GM12865 (cell line): ENCODE data around the gene ZNF578.

ENCODE experiments used
- DNase-seq: peaks from one replicate; pipeline ENCODE4 v3.0.0; 2010; ENCODE audit warnings: low read depth
- H3K4me3 ChIP-seq: 2 replicates; pipeline ENCODE4 v1.5.1; 2011; ENCODE audit warnings: mild to moderate bottlenecking, low read depth, low read length, control low read depth
- TF ChIP-seq, protein P1 (sequence below): IDR thresholded peaks from 2 replicates; pipeline ENCODE4 v1.5.1; 2011; ENCODE audit warnings: low read length, control low read depth, low read depth, inconsistent platforms; ENCODE audit not compliant: insufficient read depth; ENCODE audit errors: missing control alignments

Gene ZNF578

DNA sequence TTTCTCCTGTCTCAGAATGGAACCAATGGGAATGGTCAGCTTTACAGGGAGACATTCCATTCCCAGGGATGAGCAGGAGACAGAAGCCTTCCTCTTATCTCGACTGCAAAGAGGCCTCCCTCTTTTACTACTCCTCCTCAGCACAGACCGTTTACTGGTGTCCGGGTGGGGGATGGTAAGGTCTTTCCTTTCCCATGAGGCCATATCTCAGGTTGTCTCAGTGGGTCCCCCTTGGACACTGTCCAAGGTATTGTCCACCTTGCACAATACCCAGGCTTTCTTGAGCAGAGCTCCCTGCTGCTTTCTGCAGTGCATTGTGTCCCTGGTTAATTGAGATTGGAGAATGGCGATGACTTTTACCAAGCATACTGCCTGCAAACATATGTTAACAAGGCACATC, 66.7 kb downstream of the ZNF578 start:
- no peak overlapping the region for H3K4me3 ChIP-seq
- TF ChIP-seq, protein P1, sequence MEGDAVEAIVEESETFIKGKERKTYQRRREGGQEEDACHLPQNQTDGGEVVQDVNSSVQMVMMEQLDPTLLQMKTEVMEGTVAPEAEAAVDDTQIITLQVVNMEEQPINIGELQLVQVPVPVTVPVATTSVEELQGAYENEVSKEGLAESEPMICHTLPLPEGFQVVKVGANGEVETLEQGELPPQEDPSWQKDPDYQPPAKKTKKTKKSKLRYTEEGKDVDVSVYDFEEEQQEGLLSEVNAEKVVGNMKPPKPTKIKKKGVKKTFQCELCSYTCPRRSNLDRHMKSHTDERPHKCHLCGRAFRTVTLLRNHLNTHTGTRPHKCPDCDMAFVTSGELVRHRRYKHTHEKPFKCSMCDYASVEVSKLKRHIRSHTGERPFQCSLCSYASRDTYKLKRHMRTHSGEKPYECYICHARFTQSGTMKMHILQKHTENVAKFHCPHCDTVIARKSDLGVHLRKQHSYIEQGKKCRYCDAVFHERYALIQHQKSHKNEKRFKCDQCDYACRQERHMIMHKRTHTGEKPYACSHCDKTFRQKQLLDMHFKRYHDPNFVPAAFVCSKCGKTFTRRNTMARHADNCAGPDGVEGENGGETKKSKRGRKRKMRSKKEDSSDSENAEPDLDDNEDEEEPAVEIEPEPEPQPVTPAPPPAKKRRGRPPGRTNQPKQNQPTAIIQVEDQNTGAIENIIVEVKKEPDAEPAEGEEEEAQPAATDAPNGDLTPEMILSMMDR, result no peak
- DNase-seq, result no peak

DNA sequence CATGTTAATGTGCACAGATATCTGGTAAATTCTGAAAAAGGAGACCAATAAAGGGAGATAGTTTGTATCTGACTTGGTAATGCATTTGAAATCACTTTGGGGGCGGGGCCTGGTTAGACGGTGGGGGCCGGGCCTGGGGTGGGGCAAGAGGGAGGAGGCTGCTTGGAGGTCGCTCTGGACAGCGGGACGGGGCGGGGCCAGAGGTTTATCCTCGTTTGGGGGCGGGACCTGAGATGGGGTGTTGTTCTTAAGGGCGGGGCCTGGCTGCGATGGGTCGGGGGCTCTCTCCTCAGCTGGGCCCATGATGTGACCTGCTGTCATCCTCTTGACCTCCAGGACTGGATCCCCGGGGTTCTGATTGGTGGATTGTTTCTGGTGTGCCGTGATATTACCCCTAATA, 69.2 kb downstream of the ZNF578 start:
- no peak for DNase-seq
- no peak overlapping the region for H3K4me3 ChIP-seq
- TF ChIP-seq, protein P1, result no peak

DNA sequence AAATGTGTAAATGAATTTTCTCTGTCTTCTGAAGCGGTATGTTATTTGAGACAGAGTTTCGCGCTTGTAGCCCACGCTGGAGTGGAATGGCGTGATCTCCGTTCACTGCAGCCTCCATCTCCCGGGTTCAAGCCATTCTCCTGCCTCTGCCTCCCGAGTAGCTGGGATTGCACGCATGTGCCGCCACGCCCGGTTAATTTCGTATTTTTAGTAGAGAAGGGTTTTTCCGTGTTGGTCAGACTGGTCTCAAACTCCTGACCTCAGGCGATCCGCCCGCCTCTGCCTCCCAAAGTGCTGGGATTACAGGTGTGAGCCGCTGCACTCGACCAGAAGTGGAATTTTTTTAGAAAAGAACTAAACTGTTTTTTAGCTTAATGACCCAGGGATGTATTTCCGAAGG, 70.7 kb downstream of the ZNF578 start:
- TF ChIP-seq, protein P1, result no peak
- DNase-seq, result no peak
- no peak overlapping the region for H3K4me3 ChIP-seq

DNA sequence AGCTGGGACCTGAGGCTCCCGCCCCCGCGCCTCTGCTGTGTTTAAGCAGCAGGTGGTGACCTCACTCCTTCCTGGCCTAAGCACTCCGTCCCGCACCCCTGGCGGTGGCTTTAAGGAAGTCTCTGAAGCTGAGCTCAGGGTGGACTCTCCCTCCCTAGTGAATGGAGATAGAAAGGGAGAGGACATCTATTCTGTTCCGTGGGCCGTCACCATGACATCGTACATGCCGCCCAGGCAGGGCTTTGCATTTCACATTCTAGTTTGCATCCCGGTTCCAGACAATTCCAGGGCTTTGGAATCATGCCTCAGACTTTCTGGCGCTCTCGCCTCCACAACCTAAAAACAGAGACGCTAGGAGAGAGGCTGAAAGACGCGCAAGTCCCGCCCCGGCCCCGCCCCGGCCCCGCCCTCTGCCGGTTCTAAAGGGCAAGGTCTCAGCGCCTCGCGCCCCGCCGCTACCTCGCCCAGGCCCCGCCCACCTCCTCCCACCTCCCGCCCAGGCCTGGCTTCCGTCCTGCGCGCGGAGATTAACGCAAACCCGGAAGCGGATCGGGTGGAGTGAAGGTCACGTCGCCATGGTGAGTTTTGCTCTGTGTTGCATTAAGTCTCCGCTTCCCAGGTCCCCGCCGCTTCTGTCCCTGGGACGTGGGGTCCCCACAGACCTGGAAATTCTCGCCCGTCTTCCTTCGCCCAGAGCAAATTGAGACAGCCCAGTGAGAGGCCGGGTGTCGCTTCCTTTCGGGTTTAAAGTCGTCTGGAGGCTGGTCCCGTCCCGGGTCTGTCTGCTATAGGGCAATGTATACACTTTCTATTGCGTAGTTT, 74.0 kb downstream of the ZNF578 start, which contains the start of gene ZNF808:
Gene ZNF808, plus strand, starts transcription at position 535 of the 822 bp plus-strand sequence. CDS start 15,617 bp downstream, outside the sequence.
- TF ChIP-seq, protein P1, result peak; percentile 64
- DNase-seq, result peak; percentile 96
- H3K4me3 ChIP-seq, result peak within 1 kb of the TSS; percentile 82

DNA sequence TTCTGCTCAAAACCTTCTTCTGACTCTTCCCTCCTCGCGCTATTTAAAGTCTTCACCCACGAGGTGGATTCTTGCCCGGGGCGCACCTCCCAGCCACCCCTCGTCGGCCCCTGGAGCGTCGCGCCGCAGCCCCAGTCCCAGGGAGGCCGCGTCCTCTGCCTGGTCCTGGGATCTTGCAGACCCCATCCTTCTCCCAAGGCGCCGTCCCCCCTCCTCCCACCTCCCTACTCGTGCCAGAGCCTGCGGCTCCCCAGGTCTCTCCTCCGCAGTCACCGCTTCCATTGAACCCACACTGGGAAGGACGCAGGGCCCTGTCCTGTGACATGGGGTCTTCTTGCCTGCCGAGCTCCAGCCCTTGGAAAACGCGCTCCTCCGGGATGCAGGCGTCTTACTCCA, 74.6 kb downstream of the ZNF578 start:
- TF ChIP-seq, protein P1, result no peak
- H3K4me3 ChIP-seq, result peak overlapping the region; percentile 82
- DNase-seq, result peak; percentile 2

DNA sequence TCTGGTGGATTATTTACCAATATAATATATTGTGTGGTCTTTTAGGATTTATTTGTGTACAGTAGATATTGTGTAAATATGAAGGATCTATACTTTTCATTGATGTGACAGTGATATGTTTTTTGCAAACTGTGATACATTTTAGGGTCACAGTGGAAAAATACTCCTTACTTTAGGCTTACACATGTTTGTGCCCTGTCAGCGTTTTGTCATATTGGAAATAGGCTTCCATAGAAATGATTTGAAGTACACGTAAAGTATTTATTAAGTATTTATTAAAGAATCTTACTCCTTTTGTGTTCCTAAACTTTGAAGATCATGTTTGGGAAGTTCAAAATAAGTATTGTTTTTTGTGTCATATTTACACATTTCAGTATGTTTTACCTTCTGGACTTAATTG, 79.1 kb downstream of the ZNF578 start:
- no peak overlapping the region for H3K4me3 ChIP-seq
- no peak for DNase-seq
- TF ChIP-seq, protein P1, result no peak
